Astrocyte of the cerebellum (primary cell): ENCODE results near the gene ANK2.

Experiments used
- DNase-seq: peaks from one replicate; pipeline ENCODE4 v3.0.0-alpha.2; 2011; ENCODE audit warnings: low read depth
- H3K4me3 ChIP-seq: 2 replicates; pipeline ENCODE4 v1.5.1; 2011; ENCODE audit warnings: mild to moderate bottlenecking, low read depth, low read length, moderate library complexity
- in situ Hi-C: cut with HindIII; loops from 2 replicates; pipeline ENCODE4 v1.10.0; 2017; ENCODE audit warnings: low sequenced_read_pairs
- TF ChIP-seq, protein P1 (sequence below): IDR thresholded peaks from 2 replicates; pipeline ENCODE4 v1.5.1; 2012; ENCODE audit warnings: low read length, low read depth, moderate library complexity, mild to moderate bottlenecking; ENCODE audit errors: missing control alignments

ANK2 gene

DNA sequence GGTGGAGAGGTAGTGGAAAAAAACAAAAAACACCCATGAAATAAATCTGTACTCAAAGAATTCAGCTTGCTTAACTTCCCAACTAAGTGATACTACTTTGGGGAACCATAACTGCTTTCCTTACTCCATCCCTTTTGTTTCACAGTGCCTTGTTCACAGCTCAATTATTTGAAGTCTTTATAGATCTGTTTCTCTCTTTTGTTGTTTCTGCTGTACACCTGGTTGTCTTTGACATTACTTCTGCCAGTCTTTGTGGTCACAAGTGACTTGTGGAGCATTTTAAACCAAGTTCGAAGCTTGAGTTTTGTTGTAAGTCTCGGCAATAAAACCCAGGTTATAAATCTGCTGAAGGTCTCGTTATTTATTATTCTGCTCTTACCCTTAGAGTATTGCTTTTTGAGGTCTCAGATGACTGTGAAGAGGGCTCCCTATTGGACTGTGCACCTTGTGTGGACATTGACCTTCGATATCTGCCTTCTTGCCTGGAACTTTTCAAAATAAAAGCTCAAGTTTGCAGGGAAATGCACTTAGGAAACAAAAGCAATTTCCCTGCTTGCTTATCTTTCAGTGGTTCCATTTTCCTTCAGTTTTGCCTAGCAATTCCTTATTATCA lies 59.8 kb downstream of the ANK2 start:
- TF ChIP-seq, protein P1, sequence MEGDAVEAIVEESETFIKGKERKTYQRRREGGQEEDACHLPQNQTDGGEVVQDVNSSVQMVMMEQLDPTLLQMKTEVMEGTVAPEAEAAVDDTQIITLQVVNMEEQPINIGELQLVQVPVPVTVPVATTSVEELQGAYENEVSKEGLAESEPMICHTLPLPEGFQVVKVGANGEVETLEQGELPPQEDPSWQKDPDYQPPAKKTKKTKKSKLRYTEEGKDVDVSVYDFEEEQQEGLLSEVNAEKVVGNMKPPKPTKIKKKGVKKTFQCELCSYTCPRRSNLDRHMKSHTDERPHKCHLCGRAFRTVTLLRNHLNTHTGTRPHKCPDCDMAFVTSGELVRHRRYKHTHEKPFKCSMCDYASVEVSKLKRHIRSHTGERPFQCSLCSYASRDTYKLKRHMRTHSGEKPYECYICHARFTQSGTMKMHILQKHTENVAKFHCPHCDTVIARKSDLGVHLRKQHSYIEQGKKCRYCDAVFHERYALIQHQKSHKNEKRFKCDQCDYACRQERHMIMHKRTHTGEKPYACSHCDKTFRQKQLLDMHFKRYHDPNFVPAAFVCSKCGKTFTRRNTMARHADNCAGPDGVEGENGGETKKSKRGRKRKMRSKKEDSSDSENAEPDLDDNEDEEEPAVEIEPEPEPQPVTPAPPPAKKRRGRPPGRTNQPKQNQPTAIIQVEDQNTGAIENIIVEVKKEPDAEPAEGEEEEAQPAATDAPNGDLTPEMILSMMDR: no peak
- in situ Hi-C loops: no loop called here
- DNase-seq: no peak
- H3K4me3 ChIP-seq: no peak overlapping the region

DNA sequence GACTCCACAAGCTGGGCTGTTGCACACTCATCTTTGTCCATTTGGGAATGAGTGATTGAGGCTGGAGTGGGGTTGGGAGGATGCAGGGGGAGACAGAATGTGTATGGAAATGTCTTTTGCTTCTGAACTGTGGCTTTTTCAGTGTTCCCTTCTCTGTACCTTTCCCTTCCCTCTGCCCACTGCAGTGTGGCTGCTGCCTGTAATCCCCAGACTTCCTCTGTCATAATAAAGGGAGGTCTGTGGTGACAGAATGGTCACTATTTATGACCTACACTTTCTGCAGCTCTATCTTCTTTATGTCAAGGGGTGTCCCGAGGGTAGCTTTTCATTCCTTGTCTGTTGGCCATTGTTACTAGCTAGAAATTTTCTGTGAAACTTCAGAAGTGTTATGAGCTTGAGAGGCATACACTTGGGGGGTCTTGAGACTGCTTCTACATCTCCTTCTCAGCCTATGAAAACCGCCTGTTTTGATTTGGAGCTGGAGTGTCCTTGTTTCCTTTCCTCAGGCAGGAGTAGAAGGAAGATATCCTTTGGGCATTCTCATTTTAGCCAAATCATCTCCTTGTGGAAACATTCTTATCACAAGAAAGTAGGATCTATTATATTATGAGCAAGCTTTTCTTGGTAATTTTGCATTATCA lies 63.0 kb downstream of the ANK2 start:
- in situ Hi-C loops: no loop called here
- TF ChIP-seq, protein P1: no peak
- no peak overlapping the region for H3K4me3 ChIP-seq
- DNase-seq: no peak

DNA sequence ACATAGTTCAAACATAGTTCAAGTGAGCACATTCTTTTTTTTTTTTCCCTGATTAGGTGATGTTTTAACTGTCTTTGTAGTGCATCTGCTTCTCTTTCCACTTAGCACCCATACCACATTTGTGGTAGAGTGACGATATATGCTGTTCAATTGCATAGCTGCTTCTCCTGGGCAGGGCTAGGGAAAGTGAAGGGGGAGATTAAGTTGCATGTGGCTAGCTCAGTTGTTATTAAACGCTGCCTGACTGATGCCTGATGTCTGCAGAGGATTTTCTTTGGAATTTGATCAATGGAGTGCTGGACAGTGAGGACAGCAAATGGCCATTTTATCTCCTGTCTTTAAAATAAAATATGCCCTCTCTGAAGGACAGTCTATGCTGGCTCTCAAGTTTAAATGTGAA lies 63.7 kb downstream of the ANK2 start:
- in situ Hi-C loops: no loop called here
- DNase-seq: no peak
- H3K4me3 ChIP-seq: no peak overlapping the region
- TF ChIP-seq, protein P1: no peak

DNA sequence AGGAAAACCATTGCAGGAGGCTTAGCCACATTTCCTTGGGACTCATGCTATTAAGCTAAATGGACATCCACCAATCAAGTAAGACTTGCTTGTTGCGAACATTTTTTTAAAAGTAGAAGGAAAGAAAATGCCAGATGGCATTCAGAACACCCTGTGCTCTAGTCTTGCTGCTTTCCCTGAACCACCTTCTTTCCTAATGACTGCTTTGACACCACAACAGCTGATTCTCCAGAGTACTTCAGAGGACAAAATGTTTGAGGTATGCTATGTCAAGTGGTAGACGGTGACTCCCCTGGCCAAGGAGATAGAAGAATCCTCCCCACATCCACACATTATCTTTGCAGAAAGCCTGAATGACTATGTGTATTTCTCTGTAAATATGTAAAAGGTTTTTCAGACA lies 65.4 kb downstream of the ANK2 start:
- in situ Hi-C loops: no loop called here
- TF ChIP-seq, protein P1: no peak
- no peak for DNase-seq
- H3K4me3 ChIP-seq: no peak overlapping the region

DNA sequence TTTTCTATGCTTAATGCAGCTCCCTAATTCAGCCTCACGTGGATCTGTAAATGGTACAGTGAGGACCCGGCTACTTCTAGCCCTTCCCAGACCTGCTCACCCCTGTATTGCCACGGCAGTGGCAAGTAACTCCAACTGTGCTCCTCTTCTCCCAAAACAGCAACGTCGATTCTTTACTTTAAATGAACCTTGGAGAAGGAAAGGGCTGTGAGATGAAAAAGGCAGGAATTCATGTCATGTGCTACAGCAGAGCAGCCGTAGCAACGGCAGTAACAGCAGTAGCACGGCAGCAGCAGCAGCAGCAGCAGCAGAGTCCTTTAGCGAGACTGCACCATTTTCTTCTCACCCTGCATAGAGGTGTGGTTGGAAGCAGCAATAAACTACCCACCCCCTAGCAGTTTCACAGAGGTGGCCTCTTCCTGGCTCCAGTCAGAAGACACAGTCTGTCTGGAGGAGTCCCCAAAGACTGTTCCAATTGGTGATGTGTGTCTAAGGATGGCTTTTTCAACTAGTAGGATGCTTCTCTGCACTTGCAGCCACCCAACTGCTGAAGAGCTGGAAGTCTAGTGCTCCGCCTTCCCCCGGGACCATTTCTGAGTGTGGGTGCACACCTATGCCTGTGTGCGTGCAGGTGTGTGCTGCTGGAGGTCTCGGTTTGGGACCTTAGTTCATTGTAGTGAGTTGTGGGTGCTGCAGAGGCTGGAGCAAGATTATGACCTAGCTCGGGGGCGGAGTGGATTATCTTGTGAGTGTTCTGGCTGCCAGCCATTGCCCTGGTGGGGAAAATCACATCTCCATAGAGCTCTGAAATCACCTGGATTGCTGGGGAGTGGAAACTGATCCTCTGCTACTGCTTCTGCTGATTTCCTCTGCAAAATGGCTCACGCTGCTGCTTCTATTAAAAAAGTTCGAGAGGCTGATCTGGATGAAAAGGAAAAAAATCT lies 67.2 kb downstream of the ANK2 start:
- in situ Hi-C loops: no loop called here
- TF ChIP-seq, protein P1: no peak
- DNase-seq: no peak
- peak overlapping the region; percentile 17 for H3K4me3 ChIP-seq

DNA sequence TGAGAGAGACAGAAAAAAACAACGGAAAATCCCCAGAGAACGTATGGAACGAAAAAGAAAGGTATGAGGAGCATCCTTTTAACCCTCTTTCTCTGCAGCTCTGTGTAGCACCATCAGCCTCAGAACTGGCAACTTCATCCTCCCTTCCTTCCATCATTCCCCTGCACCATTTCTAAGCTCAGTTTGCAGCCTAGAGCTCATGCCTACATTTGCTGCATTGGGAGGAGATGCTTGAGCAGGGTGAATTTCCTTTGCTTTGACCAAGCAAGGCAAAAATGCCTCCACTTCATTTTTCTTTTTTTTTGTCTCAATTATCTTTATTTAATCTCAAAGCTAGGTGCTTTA lies 67.9 kb downstream of the ANK2 start:
- DNase-seq: no peak
- in situ Hi-C loops: no loop called here
- H3K4me3 ChIP-seq: no peak overlapping the region
- TF ChIP-seq, protein P1: no peak
